ENCODE results near the gene KLK7.
"Not testable (repeated sequence)": the region's sequence is repeated elsewhere in the genome, so short reads cannot be mapped to it uniquely, and the experiment has no call there.

KLK7 gene

GRCh38 chr19:51000981-51001380 lies 17.3 kb upstream of the KLK7 start:
- Histone ChIP-seq H3K4me1 (ENCODE audit: control insufficient read depth, insufficient read depth, low read length) (peaks cover 1% of the 10 kb centered on the region), H3K27me3 (ENCODE audit: control insufficient read depth, insufficient read depth, low read length) (no peaks in the 10 kb centered on the region), H3K36me3 (ENCODE audit: control insufficient read depth, insufficient read depth, low read length) (no peaks in the 10 kb centered on the region), H3K9me3 (ENCODE audit: control insufficient read depth, insufficient read depth, low read length) (no peaks in the 10 kb centered on the region), H3K4me3 (ENCODE audit: low read length) (no peak overlapping the region), H3K27ac (ENCODE audit: low read length) (no peak overlapping the region)
- no CpG with 5 or more reads among the region's 16 CpGs for WGBS (ENCODE audit: insufficient coverage, insufficient read length)
- no peak for DNase-seq (ENCODE audit: low read depth, low spot score)

- no peak for DNase-seq (ENCODE audit: low read depth, low spot score)
- no CpG with 5 or more reads among the region's 10 CpGs for WGBS (ENCODE audit: insufficient coverage, insufficient read length)
- H3K27me3 ChIP-seq (ENCODE audit: control insufficient read depth, insufficient read depth, low read length) = no peaks in the 10 kb centered on the region
- peaks cover 1% of the 10 kb centered on the region for H3K4me1 ChIP-seq (ENCODE audit: control insufficient read depth, insufficient read depth, low read length)
- no peak overlapping the region for H3K27ac ChIP-seq (ENCODE audit: low read length)
- no peaks in the 10 kb centered on the region for H3K9me3 ChIP-seq (ENCODE audit: control insufficient read depth, insufficient read depth, low read length)
- no peaks in the 10 kb centered on the region for H3K36me3 ChIP-seq (ENCODE audit: control insufficient read depth, insufficient read depth, low read length)
- no peak overlapping the region for H3K4me3 ChIP-seq (ENCODE audit: low read length)
Measured at GRCh38 chr19:51000426-51000825, 16.7 kb upstream of the KLK7 start.

- no CpG with 5 or more reads among the region's 4 CpGs for WGBS (ENCODE audit: insufficient coverage, insufficient read length)
- H3K36me3 ChIP-seq (ENCODE audit: control insufficient read depth, insufficient read depth, low read length) = no peaks in the 10 kb centered on the region
- peaks cover 1% of the 10 kb centered on the region for H3K4me1 ChIP-seq (ENCODE audit: control insufficient read depth, insufficient read depth, low read length)
Measured at GRCh38 chr19:50998686-50999085, 15.0 kb upstream of the KLK7 start.

GRCh38 chr19:50998061-50998460 lies 14.3 kb upstream of the KLK7 start:
- 100% methylated on average over 2 of the region's 5 CpGs for WGBS (ENCODE audit: insufficient coverage, insufficient read length)
- H3K4me1 ChIP-seq (ENCODE audit: control insufficient read depth, insufficient read depth, low read length) = peaks cover 1% of the 10 kb centered on the region

More at GRCh38 chr19:50998686-50999085, 15.0 kb upstream of the KLK7 start:
- no peak for DNase-seq (ENCODE audit: low read depth, low spot score)
- Histone ChIP-seq H3K27ac (ENCODE audit: low read length) (no peak overlapping the region), H3K4me3 (ENCODE audit: low read length) (no peak overlapping the region), H3K27me3 (ENCODE audit: control insufficient read depth, insufficient read depth, low read length) (no peaks in the 10 kb centered on the region), H3K9me3 (ENCODE audit: control insufficient read depth, insufficient read depth, low read length) (no peaks in the 10 kb centered on the region)

GRCh38 chr19:50994129-50994528 lies 10.4 kb upstream of the KLK7 start:
- no peaks in the 10 kb centered on the region for H3K27me3 ChIP-seq (ENCODE audit: control insufficient read depth, insufficient read depth, low read length)
- H3K4me3 ChIP-seq (ENCODE audit: low read length) = no peak overlapping the region
- no peak overlapping the region for H3K27ac ChIP-seq (ENCODE audit: low read length)
- no peak for DNase-seq (ENCODE audit: low read depth, low spot score)
- no peaks in the 10 kb centered on the region for H3K4me1 ChIP-seq (ENCODE audit: control insufficient read depth, insufficient read depth, low read length)
- no CpG with 5 or more reads among the region's 2 CpGs for WGBS (ENCODE audit: insufficient coverage, insufficient read length)
- no peaks in the 10 kb centered on the region for H3K9me3 ChIP-seq (ENCODE audit: control insufficient read depth, insufficient read depth, low read length)
- H3K36me3 ChIP-seq (ENCODE audit: control insufficient read depth, insufficient read depth, low read length) = no peaks in the 10 kb centered on the region

More at GRCh38 chr19:50998061-50998460, 14.3 kb upstream of the KLK7 start:
- Histone ChIP-seq H3K27me3 (ENCODE audit: control insufficient read depth, insufficient read depth, low read length) (no peaks in the 10 kb centered on the region), H3K36me3 (ENCODE audit: control insufficient read depth, insufficient read depth, low read length) (no peaks in the 10 kb centered on the region), H3K9me3 (ENCODE audit: control insufficient read depth, insufficient read depth, low read length) (no peaks in the 10 kb centered on the region), H3K27ac (ENCODE audit: low read length) (no peak overlapping the region), H3K4me3 (ENCODE audit: low read length) (no peak overlapping the region)
- DNase-seq (ENCODE audit: low read depth, low spot score) = no peak

- DNase-seq (ENCODE audit: low read depth, low spot score) = no peak
- Histone ChIP-seq H3K4me3 (ENCODE audit: low read length) (no peak overlapping the region), H3K27me3 (ENCODE audit: control insufficient read depth, insufficient read depth, low read length) (no peaks in the 10 kb centered on the region)
Measured at GRCh38 chr19:50992666-50993035, 8.9 kb upstream of the KLK7 start.

GRCh38 chr19:50984416-50984815 lies 699 bp upstream of the KLK7 start:
- H3K27me3 ChIP-seq (ENCODE audit: control insufficient read depth, insufficient read depth, low read length); H3K9me3 ChIP-seq (ENCODE audit: control insufficient read depth, insufficient read depth, low read length); H3K36me3 ChIP-seq (ENCODE audit: control insufficient read depth, insufficient read depth, low read length); H3K4me3 ChIP-seq (ENCODE audit: low read length); DNase-seq (ENCODE audit: low read depth, low spot score); H3K27ac ChIP-seq (ENCODE audit: low read length); H3K4me1 ChIP-seq (ENCODE audit: control insufficient read depth, insufficient read depth, low read length): not testable (repeated sequence)
- no CpG with 5 or more reads among the region's 14 CpGs for WGBS (ENCODE audit: insufficient coverage, insufficient read length)

More at GRCh38 chr19:50992666-50993035, 8.9 kb upstream of the KLK7 start:
- no peaks in the 10 kb centered on the region for H3K9me3 ChIP-seq (ENCODE audit: control insufficient read depth, insufficient read depth, low read length)
- H3K36me3 ChIP-seq (ENCODE audit: control insufficient read depth, insufficient read depth, low read length) = no peaks in the 10 kb centered on the region
- H3K27ac ChIP-seq (ENCODE audit: low read length) = no peak overlapping the region
- no peaks in the 10 kb centered on the region for H3K4me1 ChIP-seq (ENCODE audit: control insufficient read depth, insufficient read depth, low read length)
- WGBS (ENCODE audit: insufficient coverage, insufficient read length) = 100% methylated on average over 1 of the region's 2 CpGs

- Histone ChIP-seq H3K27ac (ENCODE audit: low read length) (no peak overlapping the region), H3K4me1 (ENCODE audit: control insufficient read depth, insufficient read depth, low read length) (peaks cover 3% of the 10 kb centered on the region), H3K27me3 (ENCODE audit: control insufficient read depth, insufficient read depth, low read length) (no peaks in the 10 kb centered on the region), H3K9me3 (ENCODE audit: control insufficient read depth, insufficient read depth, low read length) (no peaks in the 10 kb centered on the region), H3K36me3 (ENCODE audit: control insufficient read depth, insufficient read depth, low read length) (no peaks in the 10 kb centered on the region), H3K4me3 (ENCODE audit: low read length) (no peak overlapping the region)
- no peak for DNase-seq (ENCODE audit: low read depth, low spot score)
- no CpG with 5 or more reads among the region's 4 CpGs for WGBS (ENCODE audit: insufficient coverage, insufficient read length)
Measured at GRCh38 chr19:50982186-50982585, 1.5 kb downstream of the KLK7 start.

- no CpG with 5 or more reads among the region's 11 CpGs for WGBS (ENCODE audit: insufficient coverage, insufficient read length)
- no peaks in the 10 kb centered on the region for H3K36me3 ChIP-seq (ENCODE audit: control insufficient read depth, insufficient read depth, low read length)
- H3K27me3 ChIP-seq (ENCODE audit: control insufficient read depth, insufficient read depth, low read length) = no peaks in the 10 kb centered on the region
- no peak for DNase-seq (ENCODE audit: low read depth, low spot score)
- no peak overlapping the region for H3K4me3 ChIP-seq (ENCODE audit: low read length)
- no peak overlapping the region for H3K27ac ChIP-seq (ENCODE audit: low read length)
- H3K9me3 ChIP-seq (ENCODE audit: control insufficient read depth, insufficient read depth, low read length) = no peaks in the 10 kb centered on the region
- H3K4me1 ChIP-seq (ENCODE audit: control insufficient read depth, insufficient read depth, low read length) = peaks cover 3% of the 10 kb centered on the region
Measured at GRCh38 chr19:50981587-50982146, 2.0 kb downstream of the KLK7 start.

GRCh38 chr19:50980208-50980607 lies 3.5 kb downstream of the KLK7 start:
- H3K36me3 ChIP-seq (ENCODE audit: control insufficient read depth, insufficient read depth, low read length) = no peaks in the 10 kb centered on the region
- H3K4me3 ChIP-seq (ENCODE audit: low read length) = no peak overlapping the region
- no peak for DNase-seq (ENCODE audit: low read depth, low spot score)
- H3K27ac ChIP-seq (ENCODE audit: low read length) = no peak overlapping the region
- peaks cover 3% of the 10 kb centered on the region for H3K4me1 ChIP-seq (ENCODE audit: control insufficient read depth, insufficient read depth, low read length)
- H3K27me3 ChIP-seq (ENCODE audit: control insufficient read depth, insufficient read depth, low read length) = no peaks in the 10 kb centered on the region
- no CpG with 5 or more reads among the region's 13 CpGs for WGBS (ENCODE audit: insufficient coverage, insufficient read length)
- H3K9me3 ChIP-seq (ENCODE audit: control insufficient read depth, insufficient read depth, low read length) = no peaks in the 10 kb centered on the region

- H3K27me3 ChIP-seq (ENCODE audit: control insufficient read depth, insufficient read depth, low read length) = no peaks in the 10 kb centered on the region
- H3K36me3 ChIP-seq (ENCODE audit: control insufficient read depth, insufficient read depth, low read length) = no peaks in the 10 kb centered on the region
- no peak for DNase-seq (ENCODE audit: low read depth, low spot score)
- H3K4me3 ChIP-seq (ENCODE audit: low read length) = no peak overlapping the region
- no peak overlapping the region for H3K27ac ChIP-seq (ENCODE audit: low read length)
- no peaks in the 10 kb centered on the region for H3K9me3 ChIP-seq (ENCODE audit: control insufficient read depth, insufficient read depth, low read length)
- peaks cover 3% of the 10 kb centered on the region for H3K4me1 ChIP-seq (ENCODE audit: control insufficient read depth, insufficient read depth, low read length)
- no CpG with 5 or more reads among the region's 8 CpGs for WGBS (ENCODE audit: insufficient coverage, insufficient read length)
Measured at GRCh38 chr19:50979758-50980157, 4.0 kb downstream of the KLK7 start.
